Testis (tissue), 2 donors: ENCODE measurements around the gene MMP10.

Experiments
- POLR2A ChIP-seq: fragments of 450-650 bp; IDR thresholded peaks from one replicate; pipeline ENCODE4 v1.6.1; 2017; ENCODE audit warnings: antibody characterized with exemption, mild to moderate bottlenecking, moderate library complexity
- TF ChIP-seq, protein P1 (sequence below), 3 experiments: fragments of 450-650 bp in 2 of 3; fragments of 200-600 bp in 1 of 3; sonication (generic) in 1 of 3; IDR thresholded peaks; one replicate each; pipeline ENCODE4 v1.5.1; 2016 to 2019; ENCODE audit warnings: antibody characterized with exemption in 3 of 3, mild to moderate bottlenecking in 2 of 3, moderate library complexity in 1 of 3

GRCh38 chr11:102792604-102793003 is 12.2 kb upstream of the MMP10 start:
- TF ChIP-seq, protein P1, sequence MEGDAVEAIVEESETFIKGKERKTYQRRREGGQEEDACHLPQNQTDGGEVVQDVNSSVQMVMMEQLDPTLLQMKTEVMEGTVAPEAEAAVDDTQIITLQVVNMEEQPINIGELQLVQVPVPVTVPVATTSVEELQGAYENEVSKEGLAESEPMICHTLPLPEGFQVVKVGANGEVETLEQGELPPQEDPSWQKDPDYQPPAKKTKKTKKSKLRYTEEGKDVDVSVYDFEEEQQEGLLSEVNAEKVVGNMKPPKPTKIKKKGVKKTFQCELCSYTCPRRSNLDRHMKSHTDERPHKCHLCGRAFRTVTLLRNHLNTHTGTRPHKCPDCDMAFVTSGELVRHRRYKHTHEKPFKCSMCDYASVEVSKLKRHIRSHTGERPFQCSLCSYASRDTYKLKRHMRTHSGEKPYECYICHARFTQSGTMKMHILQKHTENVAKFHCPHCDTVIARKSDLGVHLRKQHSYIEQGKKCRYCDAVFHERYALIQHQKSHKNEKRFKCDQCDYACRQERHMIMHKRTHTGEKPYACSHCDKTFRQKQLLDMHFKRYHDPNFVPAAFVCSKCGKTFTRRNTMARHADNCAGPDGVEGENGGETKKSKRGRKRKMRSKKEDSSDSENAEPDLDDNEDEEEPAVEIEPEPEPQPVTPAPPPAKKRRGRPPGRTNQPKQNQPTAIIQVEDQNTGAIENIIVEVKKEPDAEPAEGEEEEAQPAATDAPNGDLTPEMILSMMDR (IDR thresholded peaks at IDR 0.05), result no peak
- no peak for TF ChIP-seq POLR2A
